Activated CD4-positive, alpha-beta T cell treated with anti-CD3 and anti-CD28 coated beads for 36 hours (primary cell): ENCODE measurements around the gene TSPEAR. TPM values are rescaled to one million over a fixed set of nuclear protein-coding genes. Genes with fewer than 3 reads are reported as not detected.

Experiments
- ATAC-seq: fragments of 200-7000 bp; cut with Tn5 transposase; one replicate; pipeline ENCODE4 v1.10.0; 2021; ENCODE audit warnings: mild to moderate bottlenecking, moderate library complexity
- CTCF ChIA-PET: fragments of 350-600 bp; sonication (Branson Sonifier 250); formaldehyde crosslinking; loops from one replicate; lab custom pipeline; 2021; ENCODE audit warnings: antibody characterized with exemption; lab: Charles Lee
- POLR2A ChIA-PET: fragments of 350-600 bp; sonication (Branson Sonifier 250); formaldehyde crosslinking; loops from one replicate; lab custom pipeline; 2021; ENCODE audit warnings: antibody characterized with exemption, inconsistent platforms; lab: Charles Lee
- DNase-seq: peaks from one replicate; pipeline ENCODE4 v3.0.0-alpha.2; 2020
- H3K27ac Mint-ChIP-seq: one replicate; pipeline ENCODE4 v1.8.0; 2021; ENCODE audit warnings: mixed read lengths
- H3K27me3 Mint-ChIP-seq: one replicate; pipeline ENCODE4 v1.8.0; 2021; ENCODE audit warnings: mixed read lengths
- H3K36me3 Mint-ChIP-seq: one replicate; pipeline ENCODE4 v1.8.0; 2021; ENCODE audit warnings: low read depth, mixed read lengths
- H3K4me1 Mint-ChIP-seq: one replicate; pipeline ENCODE4 v1.8.0; 2021; ENCODE audit warnings: mixed read lengths
- H3K4me3 Mint-ChIP-seq: one replicate; pipeline ENCODE4 v1.8.0; 2021; ENCODE audit warnings: mild to moderate bottlenecking, moderate library complexity, mixed read lengths
- H3K9me3 Mint-ChIP-seq: one replicate; pipeline ENCODE4 v1.8.0; 2021; ENCODE audit warnings: low read depth, mixed read lengths
- intact Hi-C, 2 experiments: fragments of 100-400 bp; cut with DNase I in 1 of 2; cut with micrococcal nuclease in 1 of 2; formaldehyde crosslinking; loops; one replicate each; pipeline versions ENCODE4 v1.14.2 to v1.15.1; 2022 to 2024; cut with DNase I, micrococcal nuclease
- total RNA-seq, 2 experiments: library from RNA; stranded (reverse); gene quantifications; one replicate each; pipeline ENCODE4 v1.2.3, GENCODE V29; 2021

TSPEAR gene
- total RNA-seq, 2 experiments from 2014 or later = not detected

GRCh38 chr21:44449473-44450363, 261.7 kb downstream of the TSPEAR start:
- H3K4me1 Mint-ChIP-seq = no peaks in the 10 kb centered on the region
- peaks cover 10% of the 10 kb centered on the region for H3K9me3 Mint-ChIP-seq
- CTCF ChIA-PET = interaction anchor here (0.6 kb wide), 1 partner anchor 176 kb away, joined by 3 read pairs; no protein-coding TSS in a partner anchor
- no peak overlapping the region for H3K4me3 Mint-ChIP-seq
- no peak overlapping the region for H3K27ac Mint-ChIP-seq
- intact Hi-C loops = no loop called here
- DNase-seq = no peak
- H3K36me3 Mint-ChIP-seq = no peaks in the 10 kb centered on the region
- peaks cover 18% of the 10 kb centered on the region for H3K27me3 Mint-ChIP-seq
- POLR2A ChIA-PET = no interaction called here
- ATAC-seq = no peak

GRCh38 chr21:44448651-44449131, 262.7 kb downstream of the TSPEAR start:
- ATAC-seq (no peak), DNase-seq (no peak)
- no peaks in the 10 kb centered on the region for H3K4me1 Mint-ChIP-seq
- intact Hi-C loops = no loop called here
- peaks cover 11% of the 10 kb centered on the region for H3K27me3 Mint-ChIP-seq
- H3K27ac Mint-ChIP-seq = no peak overlapping the region
- POLR2A ChIA-PET = no interaction called here
- CTCF ChIA-PET = no interaction called here
- H3K36me3 Mint-ChIP-seq = no peaks in the 10 kb centered on the region
- peaks cover 4% of the 10 kb centered on the region for H3K9me3 Mint-ChIP-seq
- no peak overlapping the region for H3K4me3 Mint-ChIP-seq

Other genes starting within 250 kb of the TSPEAR start
- not detected for gene KRTAP10-1, start 171.4 kb downstream of the TSPEAR start, total RNA-seq
- gene KRTAP10-2, start 160.1 kb downstream of the TSPEAR start, total RNA-seq = not detected
- not detected for gene KRTAP10-3, start 152.8 kb downstream of the TSPEAR start, total RNA-seq
- gene KRTAP10-4, start 137.8 kb downstream of the TSPEAR start, total RNA-seq = not detected
- gene KRTAP10-5, start 131.0 kb downstream of the TSPEAR start, total RNA-seq = not detected
- not detected for gene KRTAP10-6, start 119.1 kb downstream of the TSPEAR start, total RNA-seq
- not detected for gene KRTAP10-7, start 111.0 kb downstream of the TSPEAR start, total RNA-seq
- gene KRTAP10-8, start 99.5 kb downstream of the TSPEAR start, total RNA-seq = not detected
- not detected for gene KRTAP10-9, start 84.5 kb downstream of the TSPEAR start, total RNA-seq
- not detected for gene KRTAP10-10, start 74.2 kb downstream of the TSPEAR start, total RNA-seq
- gene KRTAP10-11, start 65.2 kb downstream of the TSPEAR start, total RNA-seq = not detected
- not detected for gene KRTAP12-4, start 56.9 kb downstream of the TSPEAR start, total RNA-seq
- gene KRTAP12-3, start 53.6 kb downstream of the TSPEAR start, total RNA-seq = not detected
- not detected for gene KRTAP12-2, start 44.6 kb downstream of the TSPEAR start, total RNA-seq
- gene KRTAP12-1, start 29.4 kb downstream of the TSPEAR start, total RNA-seq = not detected
- gene KRTAP10-12, start 14.4 kb downstream of the TSPEAR start, total RNA-seq = not detected
- 100 to 1,000 TPM; 103 to 121 TPM for gene UBE2G2, start 90.2 kb upstream of the TSPEAR start, total RNA-seq
- 10 to 100 TPM; 83.4 to 84.9 TPM for gene SUMO3, start 106.5 kb upstream of the TSPEAR start, total RNA-seq
- gene PTTG1IP, start 162.1 kb upstream of the TSPEAR start, total RNA-seq = 10 to 100 TPM; 34.8 to 44.3 TPM
- gene ITGB2, start 209.3 kb upstream of the TSPEAR start, total RNA-seq = 100 to 1,000 TPM; 217 to 250 TPM
- gene SLX9, start 228.5 kb upstream of the TSPEAR start, total RNA-seq = 10 to 100 TPM; 60.8 to 68.8 TPM